ENCODE measurements around the gene ATP6V1E1. TPM values are rescaled to one million over a fixed set of nuclear protein-coding genes. Genes with fewer than 3 reads are reported as not detected.

ATP6V1E1 gene
- total RNA-seq, 6 donors from 2014 or later = 63.5 to 153 (median 130) TPM

GRCh38 chr22:17559188-17559587 lies 69.4 kb downstream of the ATP6V1E1 start:
- 90 to 96% methylated on average over 10 of the region's 10 CpGs for WGBS, 2 donors
- no peaks in the 10 kb centered on the region for H3K9me3 ChIP-seq
- no peaks in the 10 kb centered on the region for H3K27me3 ChIP-seq
- peak overlapping the region in 1 of 4 donors; percentile 17 for H3K27ac ChIP-seq
- TF ChIP-seq EP300 (IDR thresholded peaks at IDR 0.05) = no peak
- no peak for TF ChIP-seq CTCF (IDR thresholded peaks at IDR 0.05)
- no peak for TF ChIP-seq POLR2AphosphoS5 (IDR thresholded peaks at IDR 0.05)
- TF ChIP-seq POLR2A (IDR thresholded peaks at IDR 0.05) = no peak
- peaks cover 0 to 7% (median 5%) of the 10 kb centered on the region in 4 donors for H3K4me1 ChIP-seq
- ATAC-seq (ENCODE audit: low FRiP score in 2 of 2) = no peak
- no peak for DNase-seq
- H3K36me3 ChIP-seq = peaks cover 0 to 2% (median 0%) of the 10 kb centered on the region in 4 donors
- H3K4me3 ChIP-seq = no peak overlapping the region

- WGBS, 2 donors = 88 to 91% methylated on average over 4 of the region's 4 CpGs
- no peak for DNase-seq
Measured at GRCh38 chr22:17554814-17555213, 73.7 kb downstream of the ATP6V1E1 start.

GRCh38 chr22:17552737-17553136 lies 75.8 kb downstream of the ATP6V1E1 start:
- Histone ChIP-seq H3K27ac (no peak overlapping the region), H3K36me3 (peaks cover 0 to 31% (median 11%) of the 10 kb centered on the region in 4 donors), H3K4me3 (no peak overlapping the region), H3K27me3 (no peaks in the 10 kb centered on the region), H3K9me3 (no peaks in the 10 kb centered on the region), H3K4me1 (no peaks in the 10 kb centered on the region)
- peak in 1 of 2 donors; percentile 20 for ATAC-seq (ENCODE audit: low FRiP score in 2 of 2)
- peak in 1 of 2 donors; percentile 16 for TF ChIP-seq POLR2AphosphoS5 (IDR thresholded peaks at IDR 0.05)
- no peak for TF ChIP-seq EP300 (IDR thresholded peaks at IDR 0.05)
- no peak for TF ChIP-seq POLR2A (IDR thresholded peaks at IDR 0.05)
- no peak for TF ChIP-seq CTCF (IDR thresholded peaks at IDR 0.05)
- 55 to 71% methylated on average over 7 of the region's 7 CpGs for WGBS, 2 donors
- DNase-seq = no peak

More at GRCh38 chr22:17554814-17555213, 73.7 kb downstream of the ATP6V1E1 start:
- Histone ChIP-seq H3K9me3 (no peaks in the 10 kb centered on the region), H3K4me3 (no peak overlapping the region), H3K4me1 (no peaks in the 10 kb centered on the region), H3K27ac (no peak overlapping the region), H3K27me3 (no peaks in the 10 kb centered on the region), H3K36me3 (peaks cover 0 to 22% (median 3%) of the 10 kb centered on the region in 4 donors)
- ATAC-seq (ENCODE audit: low FRiP score in 2 of 2) = no peak
- no peak for TF ChIP-seq POLR2A (IDR thresholded peaks at IDR 0.05)
- no peak for TF ChIP-seq CTCF (IDR thresholded peaks at IDR 0.05)
- no peak for TF ChIP-seq EP300 (IDR thresholded peaks at IDR 0.05)
- TF ChIP-seq POLR2AphosphoS5 (IDR thresholded peaks at IDR 0.05) = no peak

DNA sequence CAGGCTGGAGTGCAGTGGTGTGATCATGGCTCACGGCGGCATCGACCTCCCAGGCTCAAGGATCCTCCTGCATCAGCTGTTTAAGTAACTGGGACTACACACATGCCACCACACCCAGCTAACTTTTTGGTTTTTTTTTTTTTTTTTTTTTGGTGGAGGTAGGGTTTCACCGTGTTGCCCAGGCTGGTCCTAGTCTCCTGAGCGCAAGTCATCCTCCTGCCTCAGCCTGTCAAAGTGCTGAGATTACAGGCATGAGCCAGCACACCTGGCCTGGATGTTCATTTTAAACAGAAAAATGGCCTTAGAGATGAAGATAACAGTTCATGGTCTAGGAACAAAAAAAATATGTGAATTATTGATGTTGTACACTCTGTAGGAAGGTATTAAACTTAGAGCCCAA lies 78.9 kb downstream of the ATP6V1E1 start:
- DNase-seq = no peak
- WGBS, 2 donors = 91% methylated on average over 5 of the region's 5 CpGs
- no peaks in the 10 kb centered on the region for H3K4me1 ChIP-seq
- TF ChIP-seq EP300 (IDR thresholded peaks at IDR 0.05) (no peak), CTCF (IDR thresholded peaks at IDR 0.05) (no peak), POLR2A (IDR thresholded peaks at IDR 0.05) (no peak), POLR2AphosphoS5 (IDR thresholded peaks at IDR 0.05) (no peak)
- H3K9me3 ChIP-seq = no peaks in the 10 kb centered on the region
- peaks cover 0 to 31% (median 11%) of the 10 kb centered on the region in 4 donors for H3K36me3 ChIP-seq
- no peaks in the 10 kb centered on the region for H3K27me3 ChIP-seq
- ATAC-seq (ENCODE audit: low FRiP score in 2 of 2) = no peak
- H3K4me3 ChIP-seq = no peak overlapping the region
- no peak overlapping the region for H3K27ac ChIP-seq

DNA sequence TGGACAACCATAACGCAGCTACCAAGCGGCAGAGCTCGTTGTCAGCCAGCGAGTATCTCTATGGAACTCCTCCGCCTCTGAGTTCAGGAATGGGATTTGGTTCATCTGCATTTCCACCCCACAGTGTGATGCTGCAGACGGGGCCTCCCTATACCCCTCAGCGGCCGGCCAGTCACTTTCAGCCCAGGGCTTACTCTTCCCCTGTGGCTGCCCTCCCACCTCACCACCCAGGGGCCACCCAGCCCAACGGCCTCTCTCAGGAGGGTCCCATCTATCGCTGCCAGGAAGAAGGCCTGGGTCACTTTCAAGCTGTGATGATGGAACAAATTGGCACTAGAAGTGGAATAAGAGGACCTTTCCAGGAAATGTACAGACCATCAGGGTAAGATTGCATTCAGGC lies 79.4 kb downstream of the ATP6V1E1 start:
- peak in 1 of 2 donors; percentile 50 for ATAC-seq (ENCODE audit: low FRiP score in 2 of 2)

More for the DNA sequence above, 79.4 kb downstream of the ATP6V1E1 start:
- WGBS, 2 donors = 92 to 94% methylated on average over 10 of the region's 10 CpGs
- no peaks in the 10 kb centered on the region for H3K9me3 ChIP-seq
- H3K4me3 ChIP-seq = no peak overlapping the region
- peaks cover 0 to 31% (median 11%) of the 10 kb centered on the region in 4 donors for H3K36me3 ChIP-seq
- TF ChIP-seq POLR2A (IDR thresholded peaks at IDR 0.05) = no peak
- no peak for TF ChIP-seq CTCF (IDR thresholded peaks at IDR 0.05)
- TF ChIP-seq EP300 (IDR thresholded peaks at IDR 0.05) = no peak
- H3K27ac ChIP-seq = no peak overlapping the region
- H3K4me1 ChIP-seq = no peaks in the 10 kb centered on the region
- DNase-seq = no peak
- no peaks in the 10 kb centered on the region for H3K27me3 ChIP-seq
